Muscle layer of colon (tissue), 2 donors: ENCODE results near the gene CAB39L.
"Not testable (repeated sequence)": the region's sequence is repeated elsewhere in the genome, so short reads cannot be mapped to it uniquely, and the experiment has no call there.

ENCODE experiments used
- H3K27ac ChIP-seq: one replicate; pipeline ENCODE4 v1.7.0; 2013; ENCODE audit warnings: low read depth, mild to moderate bottlenecking, low read length, moderate library complexity
- H3K27me3 ChIP-seq, 2 donors: one replicate each; pipeline ENCODE4 v1.7.0; 2013; ENCODE audit warnings: low read length in 2 of 2, mild to moderate bottlenecking in 2 of 2; ENCODE audit not compliant: insufficient read depth in 2 of 2, control insufficient read depth in 1 of 2
- H3K36me3 ChIP-seq: one replicate; pipeline ENCODE4 v1.7.0; 2013; ENCODE audit warnings: mild to moderate bottlenecking, low read length; ENCODE audit not compliant: insufficient read depth
- H3K4me1 ChIP-seq: one replicate; pipeline ENCODE4 v1.7.0; 2013; ENCODE audit warnings: mild to moderate bottlenecking, low read length; ENCODE audit not compliant: insufficient read depth
- H3K4me3 ChIP-seq, 2 donors: one replicate each; pipeline ENCODE4 v1.7.0; 2013; ENCODE audit warnings: low read length in 2 of 2, low read depth in 1 of 2, mild to moderate bottlenecking in 1 of 2, moderate library complexity in 1 of 2
- H3K9ac ChIP-seq: one replicate; pipeline ENCODE4 v1.7.0; 2013; ENCODE audit warnings: low read length
- H3K9me3 ChIP-seq: one replicate; pipeline ENCODE4 v1.7.0; 2013; ENCODE audit warnings: mild to moderate bottlenecking, low read length
- donor health status: abdominal sarcoma.
- donor health status: Adenocarcinoma of cecum.

Gene CAB39L

GRCh38 chr13:49341941-49342340 is 101.9 kb downstream of the CAB39L start:
- Histone ChIP-seq H3K27me3 (no peaks in the 10 kb centered on the region), H3K4me1 (no peaks in the 10 kb centered on the region), H3K9me3 (no peaks in the 10 kb centered on the region), H3K27ac (no peak overlapping the region), H3K4me3 (no peak overlapping the region), H3K36me3 (peaks cover 40% of the 10 kb centered on the region), H3K9ac (no peak overlapping the region)

DNA sequence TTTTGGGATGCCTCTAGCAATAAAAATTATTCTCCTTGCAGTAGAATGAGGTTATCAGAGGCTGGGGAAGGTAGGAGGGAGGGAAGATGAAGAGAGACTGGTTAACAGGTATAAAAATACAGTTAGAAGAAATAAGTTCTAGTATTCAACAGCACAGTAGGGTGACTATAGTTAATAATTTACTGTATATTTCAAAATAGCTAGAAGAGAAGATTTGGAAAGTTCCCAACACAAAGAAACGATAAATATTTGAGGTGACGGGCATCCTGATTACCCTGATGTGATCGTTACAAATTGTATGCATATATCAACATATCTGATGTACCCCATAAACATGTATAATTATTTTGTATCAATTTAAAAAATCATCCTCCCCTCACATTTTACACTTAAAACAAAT is 102.3 kb downstream of the CAB39L start:
- no peaks in the 10 kb centered on the region for H3K4me1 ChIP-seq
- H3K36me3 ChIP-seq = peaks cover 44% of the 10 kb centered on the region
- no peaks in the 10 kb centered on the region for H3K9me3 ChIP-seq
- no peaks in the 10 kb centered on the region for H3K27me3 ChIP-seq
- H3K4me3 ChIP-seq = no peak overlapping the region
- no peak overlapping the region for H3K9ac ChIP-seq
- no peak overlapping the region for H3K27ac ChIP-seq

GRCh38 chr13:49340161-49340560 is 103.7 kb downstream of the CAB39L start:
- Histone ChIP-seq H3K27me3 (no peaks in the 10 kb centered on the region), H3K9me3 (no peaks in the 10 kb centered on the region), H3K27ac (no peak overlapping the region), H3K36me3 (peaks cover 45% of the 10 kb centered on the region), H3K4me3 (no peak overlapping the region), H3K9ac (no peak overlapping the region), H3K4me1 (no peaks in the 10 kb centered on the region)

- H3K27ac ChIP-seq = no peak overlapping the region
- H3K27me3 ChIP-seq = no peaks in the 10 kb centered on the region
- no peak overlapping the region for H3K9ac ChIP-seq
- no peaks in the 10 kb centered on the region for H3K4me1 ChIP-seq
- H3K4me3 ChIP-seq = no peak overlapping the region
- no peaks in the 10 kb centered on the region for H3K9me3 ChIP-seq
- peaks cover 41% of the 10 kb centered on the region for H3K36me3 ChIP-seq
Measured at GRCh38 chr13:49336655-49337054, 107.2 kb downstream of the CAB39L start.

- H3K4me3 ChIP-seq = no peak overlapping the region
- H3K36me3 ChIP-seq = peaks cover 35% of the 10 kb centered on the region
- H3K27ac ChIP-seq = no peak overlapping the region
- no peaks in the 10 kb centered on the region for H3K4me1 ChIP-seq
- no peak overlapping the region for H3K9ac ChIP-seq
- no peaks in the 10 kb centered on the region for H3K27me3 ChIP-seq
- H3K9me3 ChIP-seq = no peaks in the 10 kb centered on the region
Measured at GRCh38 chr13:49330546-49330864, 113.4 kb downstream of the CAB39L start.

DNA sequence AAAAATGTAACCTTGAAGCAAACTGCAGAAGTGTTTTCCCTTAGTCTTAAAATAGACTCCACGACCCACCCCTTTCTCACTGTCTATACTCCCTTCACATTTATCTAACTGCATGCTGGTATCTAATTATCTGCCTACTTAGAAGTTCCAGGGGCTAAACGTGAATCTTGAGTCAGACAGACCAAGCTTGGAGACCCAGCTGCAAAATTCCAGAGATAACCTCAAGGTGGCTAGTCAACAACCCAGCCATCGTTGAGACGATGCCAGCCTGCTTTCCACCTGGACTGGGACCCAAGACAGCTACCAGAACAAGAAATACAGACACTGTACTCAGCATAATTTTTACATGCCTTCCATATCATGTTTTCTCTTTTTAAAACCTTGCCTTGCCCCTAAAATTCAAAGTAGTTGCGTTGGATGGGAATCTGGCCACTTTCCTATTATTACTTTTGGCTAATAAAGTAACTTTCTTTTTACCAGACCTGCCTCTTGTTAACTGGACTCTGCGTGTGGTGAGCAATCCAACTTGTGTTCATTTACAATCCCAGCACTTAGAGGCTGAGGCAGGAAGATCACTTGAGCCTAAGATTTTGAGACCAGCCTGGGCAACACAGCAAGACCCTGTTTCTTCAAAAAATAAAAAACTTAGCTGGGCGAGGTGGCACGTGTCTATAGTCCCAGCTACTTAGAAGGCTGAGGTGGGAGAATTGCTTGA is 113.9 kb downstream of the CAB39L start:
- H3K4me3 ChIP-seq = no peak overlapping the region
- no peaks in the 10 kb centered on the region for H3K4me1 ChIP-seq
- no peak overlapping the region for H3K27ac ChIP-seq
- H3K9me3 ChIP-seq = no peaks in the 10 kb centered on the region
- no peak overlapping the region for H3K9ac ChIP-seq
- no peaks in the 10 kb centered on the region for H3K27me3 ChIP-seq
- H3K36me3 ChIP-seq = peaks cover 35% of the 10 kb centered on the region

DNA sequence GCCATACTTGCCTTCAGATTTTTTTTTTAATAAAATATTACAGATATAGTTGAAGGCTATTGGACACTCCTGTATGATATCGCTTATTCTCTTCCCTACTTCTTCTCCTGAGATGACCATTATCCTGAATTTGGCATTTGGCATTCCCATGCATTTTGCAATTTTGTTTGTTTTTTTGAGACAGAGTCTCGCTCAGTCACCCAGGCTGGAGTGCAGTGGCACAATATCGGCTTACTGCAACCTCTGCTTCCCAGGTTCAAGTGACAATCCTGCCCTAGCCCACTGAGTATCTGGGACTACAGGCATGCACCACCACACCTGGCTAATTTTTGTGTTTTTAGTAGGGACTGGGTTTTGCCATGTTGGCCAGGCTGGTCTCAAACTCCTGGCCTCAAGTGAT is 116.7 kb downstream of the CAB39L start:
- not testable (repeated sequence) for H3K4me1 ChIP-seq, H3K9ac ChIP-seq, H3K27ac ChIP-seq, H3K4me3 ChIP-seq, H3K9me3 ChIP-seq, H3K27me3 ChIP-seq
- H3K36me3 ChIP-seq = peaks cover 34% of the 10 kb centered on the region

GRCh38 chr13:49326222-49326917 is 117.5 kb downstream of the CAB39L start:
- Histone ChIP-seq H3K4me1 (no peaks in the 10 kb centered on the region), H3K27me3 (no peaks in the 10 kb centered on the region), H3K9ac (no peak overlapping the region), H3K4me3 (no peak overlapping the region), H3K27ac (no peak overlapping the region), H3K36me3 (peaks cover 28% of the 10 kb centered on the region), H3K9me3 (no peaks in the 10 kb centered on the region)

DNA sequence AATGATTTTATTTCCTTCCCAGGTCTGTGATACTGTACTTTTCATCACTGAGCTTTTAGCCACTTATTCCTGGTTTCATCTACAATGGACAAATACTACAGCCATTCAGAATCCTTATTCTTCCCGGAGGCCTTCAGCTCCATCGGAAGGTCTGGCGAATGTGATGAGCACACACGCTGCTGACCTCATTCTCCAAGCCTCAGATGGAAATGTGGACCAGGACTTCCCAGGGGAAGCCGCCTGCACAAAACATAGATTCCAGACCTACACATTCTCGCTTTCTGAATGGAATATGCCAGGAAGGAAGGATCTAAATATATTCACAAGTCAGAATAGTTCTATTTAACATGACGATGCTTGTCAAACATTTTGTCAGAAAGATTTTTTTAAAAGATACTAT is 120.5 kb downstream of the CAB39L start:
- Histone ChIP-seq H3K9ac (no peak overlapping the region), H3K9me3 (no peaks in the 10 kb centered on the region), H3K4me3 (no peak overlapping the region), H3K36me3 (peaks cover 20% of the 10 kb centered on the region), H3K4me1 (peaks cover 10% of the 10 kb centered on the region), H3K27ac (no peak overlapping the region), H3K27me3 (no peaks in the 10 kb centered on the region)

DNA sequence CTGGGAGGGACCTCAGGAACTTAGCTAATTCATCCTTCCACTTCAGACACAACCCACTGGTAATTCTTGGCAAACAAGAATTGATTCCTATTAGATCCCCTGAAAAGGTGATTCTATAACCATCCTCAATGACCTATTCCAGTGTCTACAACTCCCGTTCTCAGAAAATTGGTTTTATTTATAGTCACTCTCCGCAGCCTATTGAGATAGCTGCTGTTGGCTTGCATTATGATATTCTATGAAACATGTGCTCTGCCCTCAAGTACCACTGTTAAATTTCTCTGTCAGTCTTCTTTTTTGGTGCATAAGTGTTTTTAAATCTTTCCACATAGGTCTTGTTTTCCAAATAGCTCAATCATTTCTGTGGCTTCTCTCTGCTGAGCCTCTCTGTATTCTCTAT is 121.2 kb downstream of the CAB39L start:
- H3K4me1 ChIP-seq = peaks cover 10% of the 10 kb centered on the region
- no peaks in the 10 kb centered on the region for H3K27me3 ChIP-seq
- peaks cover 19% of the 10 kb centered on the region for H3K36me3 ChIP-seq
- H3K27ac ChIP-seq = no peak overlapping the region
- H3K9me3 ChIP-seq = no peaks in the 10 kb centered on the region
- H3K4me3 ChIP-seq = no peak overlapping the region
- no peak overlapping the region for H3K9ac ChIP-seq

DNA sequence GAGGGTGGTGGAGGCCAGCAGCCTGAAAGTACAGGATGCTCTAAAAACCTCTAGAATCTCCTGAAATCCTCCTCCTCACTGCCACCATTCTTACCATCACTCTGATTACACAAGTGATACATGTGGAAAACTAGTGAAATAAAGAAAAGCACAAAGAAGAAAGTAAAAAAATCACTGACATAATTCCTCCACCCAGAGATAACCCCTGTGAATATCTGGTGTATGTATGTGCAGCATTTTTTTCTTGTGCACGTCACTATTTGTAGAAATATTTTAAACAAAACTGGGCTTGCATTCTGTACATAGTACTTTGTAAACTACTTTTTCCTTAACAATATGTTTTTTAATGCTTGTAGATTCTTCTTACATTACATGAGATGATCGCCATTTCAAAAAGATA is 122.9 kb downstream of the CAB39L start:
- Histone ChIP-seq H3K27me3 (no peaks in the 10 kb centered on the region), H3K36me3 (peaks cover 18% of the 10 kb centered on the region), H3K27ac (no peak overlapping the region), H3K9me3 (no peaks in the 10 kb centered on the region), H3K4me1 (peaks cover 10% of the 10 kb centered on the region), H3K9ac (no peak overlapping the region), H3K4me3 (no peak overlapping the region)

DNA sequence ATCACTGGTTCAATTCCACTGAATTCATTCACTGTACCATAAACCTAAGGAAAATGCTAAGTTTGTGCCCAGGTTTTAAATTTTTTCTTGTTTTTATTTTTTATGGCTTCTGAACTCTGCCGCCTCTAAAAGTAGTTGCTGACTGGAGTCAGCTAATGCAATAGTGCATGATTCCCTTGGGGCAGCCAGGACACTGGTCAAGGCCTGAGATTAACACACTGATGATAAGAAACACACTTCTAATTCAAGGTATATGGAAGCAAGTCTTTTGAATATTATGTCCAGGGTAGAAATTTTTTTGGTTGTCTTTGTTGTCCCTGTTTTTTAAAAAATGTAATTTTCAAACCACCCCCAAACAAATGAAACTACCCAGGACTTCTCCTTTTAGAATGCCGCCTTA is 123.9 kb downstream of the CAB39L start:
- Histone ChIP-seq H3K27me3 (no peaks in the 10 kb centered on the region), H3K27ac (no peak overlapping the region), H3K9ac (no peak overlapping the region), H3K4me1 (peaks cover 12% of the 10 kb centered on the region), H3K36me3 (peaks cover 16% of the 10 kb centered on the region), H3K4me3 (no peak overlapping the region), H3K9me3 (no peaks in the 10 kb centered on the region)
